K562 (cell line): Measurements from ENCODE around the gene GOLPH3. TPM values are rescaled to one million over a fixed set of nuclear protein-coding genes. Genes with fewer than 3 reads are reported as not detected.

Experiments
- ATAC-seq: fragments of 200-7000 bp; cut with Tn5 transposase; 3 replicates; pipeline ENCODE4 v1.9.1; 2020; ENCODE audit warnings: moderate library complexity
- BruUV-seq: library from RNA; stranded (reverse); fragments of 400-500 nt; replicated peaks from 2 replicates; lab custom pipeline; 2021; lab: Mats Ljungman, UMichigan
- CTCF ChIA-PET: fragments of 300-600 bp; formaldehyde crosslinking; extraction: SDS; loops from one replicate; lab custom pipeline; 2021; ENCODE audit warnings: low intra/inter-chr PET ratio; lab: Yijun Ruan, JAX
- POLR2A ChIA-PET: fragments of 300-600, 350-650 bp; sonication (Branson Sonifier 250); formaldehyde crosslinking; extraction: SDS; loops from one replicate; lab custom pipeline; 2021; ENCODE audit warnings: antibody characterized with exemption, inconsistent platforms; lab: Yijun Ruan, JAX
- DNase-seq, 4 experiments: peaks; one replicate each; pipeline versions ENCODE4 v3.0.0 to v3.0.0-alpha.2; 2011 to 2018; ENCODE audit warnings: low spot score in 3 of 4, mixed read lengths in 3 of 4; ENCODE audit errors: extremely low read depth in 1 of 4
- FAIRE-seq: peaks from 2 replicates; lab custom pipeline; 2011; peaks lifted over from hg19 to GRCh38; lab: Jason Lieb, UNC
- H2AFZ ChIP-seq: 2 replicates; pipeline ENCODE4 v1.6.0; 2011; ENCODE audit warnings: low read depth, low read length, control low read depth, inconsistent platforms
- H3K27ac ChIP-seq: fragments of 200-600 bp; 3 replicates; pipeline ENCODE4 v1.8.0; 2011; ENCODE audit warnings: low read depth, mild to moderate bottlenecking, control low read depth, inconsistent platforms, low read length, moderate library complexity, mixed read lengths; ENCODE audit errors: extremely low read depth
- H3K27me3 ChIP-seq, 2 experiments: fragments of 300-600 bp in 1 of 2; 2 replicates in 1 of 2; 3 replicates in 1 of 2; pipeline versions ENCODE4 v1.6.0 to v1.8.0; 2011; ENCODE audit warnings: inconsistent platforms in 2 of 2, low read length in 2 of 2, mild to moderate bottlenecking in 1 of 2, mixed read lengths in 1 of 2, moderate library complexity in 1 of 2; ENCODE audit not compliant: control insufficient read depth in 2 of 2, insufficient read depth in 2 of 2
- H3K36me3 ChIP-seq: fragments of 300-600 bp; 3 replicates; pipeline ENCODE4 v1.8.0; 2011; ENCODE audit warnings: mild to moderate bottlenecking, low read length, inconsistent platforms; ENCODE audit not compliant: control insufficient read depth, insufficient read depth
- H3K4me1 ChIP-seq, 2 experiments: fragments of 200-600 bp in 1 of 2; replicated peaks in 1 of 2; 2 replicates in 1 of 2; 3 replicates in 1 of 2; pipeline versions ENCODE4 v1.5.1 to v1.8.0; 2011; ENCODE audit warnings: inconsistent platforms in 2 of 2, low read length in 2 of 2, mild to moderate bottlenecking in 1 of 2, mixed read lengths in 1 of 2, moderate library complexity in 1 of 2; ENCODE audit not compliant: control insufficient read depth in 2 of 2, insufficient read depth in 2 of 2
- H3K4me2 ChIP-seq: 2 replicates; pipeline ENCODE4 v1.6.1; 2011; ENCODE audit warnings: low read length, control low read depth, inconsistent platforms, mixed read lengths; ENCODE audit not compliant: insufficient read depth
- H3K4me3 ChIP-seq: fragments of 200-600 bp; sonication (generic), shearing (Covaris generic); 2 replicates; pipeline ENCODE4 v1.5.1; 2016; ENCODE audit warnings: control low read depth, inconsistent platforms
- H3K79me2 ChIP-seq: fragments of 200-600 bp; 3 replicates; pipeline ENCODE4 v1.8.0; 2011; ENCODE audit warnings: low read length, inconsistent platforms; ENCODE audit not compliant: control insufficient read depth, insufficient read depth
- H3K9ac ChIP-seq, 2 experiments: 2 replicates each; pipeline versions ENCODE4 v1.6.0 to v1.6.1; 2011; ENCODE audit warnings: low read depth in 2 of 2, low read length in 2 of 2, control low read depth in 1 of 2, inconsistent platforms in 1 of 2, mild to moderate bottlenecking in 1 of 2, mixed read lengths in 1 of 2; ENCODE audit not compliant: insufficient read depth in 1 of 2
- H3K9me1 ChIP-seq: one replicate; pipeline ENCODE4 v1.6.0; 2011; ENCODE audit warnings: inconsistent platforms, mild to moderate bottlenecking, low read length, moderate library complexity; ENCODE audit not compliant: control insufficient read depth, insufficient read depth
- H3K9me3 ChIP-seq: replicated peaks from 2 replicates; pipeline ENCODE4 v1.5.1; 2011; ENCODE audit warnings: low read depth, low read length, inconsistent platforms; ENCODE audit not compliant: control insufficient read depth, insufficient read depth
- H4K20me1 ChIP-seq: replicated peaks from 2 replicates; pipeline ENCODE4 v1.6.1; 2011; ENCODE audit warnings: low read length, inconsistent platforms, mixed read lengths; ENCODE audit not compliant: control insufficient read depth, insufficient read depth
- CEBPB ChIP-seq: fragments of 450-650 bp; IDR thresholded peaks from 2 replicates; pipeline ENCODE4 v1.6.1; 2016; ENCODE audit warnings: missing genetic modification characterization, missing compliant biosample characterization
- ETV1 ChIP-seq: fragments of 450-650 bp; conservative IDR thresholded peaks from 2 replicates; pipeline ENCODE4 v1.6.1; 2016; ENCODE audit warnings: missing genetic modification characterization, control low read depth, low read depth, missing compliant biosample characterization
- KDM1A ChIP-seq, 2 experiments: fragments of 450-650 bp; IDR thresholded peaks; 2 replicates each; pipeline ENCODE4 v1.6.1; 2016; ENCODE audit warnings: mild to moderate bottlenecking in 2 of 2
- POLR2H ChIP-seq: IDR thresholded peaks from 2 replicates; pipeline ENCODE4 v1.6.1; 2016; ENCODE audit warnings: missing genetic modification characterization, low read depth, mild to moderate bottlenecking, control low read depth, missing compliant biosample characterization, moderate library complexity
- RBM34 ChIP-seq: fragments of 200-400 bp; formaldehyde crosslinking; IDR thresholded peaks from 2 replicates; pipeline ENCODE4 v1.6.1; 2018; ENCODE audit warnings: low read length, borderline replicate concordance; ENCODE audit not compliant: insufficient read depth
- SIX5 ChIP-seq, 2 experiments: IDR thresholded peaks; 2 replicates each; pipeline ENCODE4 v1.6.1; 2011; ENCODE audit warnings: low read length in 2 of 2, borderline replicate concordance in 1 of 2, low read depth in 1 of 2, mild to moderate bottlenecking in 1 of 2, moderate library complexity in 1 of 2; ENCODE audit not compliant: insufficient read depth in 1 of 2
- SMAD3 ChIP-seq: fragments of 450-650 bp; formaldehyde crosslinking; conservative IDR thresholded peaks from 2 replicates; pipeline ENCODE4 v1.4.0; 2020; ENCODE audit warnings: mild to moderate bottlenecking
- SMAD4 ChIP-seq: fragments of 250-450 bp; sonication (Bioruptor Pico); conservative IDR thresholded peaks from 2 replicates; pipeline ENCODE4 v1.8.0; 2021; ENCODE audit warnings: inconsistent platforms, mild to moderate bottlenecking, moderate library complexity
- SNIP1 ChIP-seq: fragments of 450-650 bp; IDR thresholded peaks from 2 replicates; pipeline ENCODE4 v1.7.1; 2017; ENCODE audit warnings: low read depth, mild to moderate bottlenecking
- TBL1XR1 ChIP-seq, 2 experiments: IDR thresholded peaks; 2 replicates each; pipeline ENCODE4 v1.6.1; 2012; ENCODE audit warnings: improper control_type of control experiment in 2 of 2, low read length in 2 of 2, mild to moderate bottlenecking in 1 of 2
- ZKSCAN8 ChIP-seq: fragments of 200-800 bp; sonication (Bioruptor generic); IDR thresholded peaks from 2 replicates; pipeline ENCODE4 v1.6.1; 2016; ENCODE audit warnings: missing genetic modification characterization, missing compliant biosample characterization
- ZNF212 ChIP-seq: fragments of 450-650 bp; formaldehyde crosslinking; IDR thresholded peaks from 2 replicates; pipeline ENCODE4 v1.4.0; 2020; ENCODE audit warnings: mild to moderate bottlenecking
- ZNF354B ChIP-seq: fragments of 250-450 bp; sonication (Bioruptor Pico); IDR thresholded peaks from 2 replicates; pipeline ENCODE4 v1.4.0; 2020
- ZNF79 ChIP-seq: fragments of 250-450 bp; sonication (Bioruptor Pico); IDR thresholded peaks from 2 replicates; pipeline ENCODE4 v1.4.0; 2020; ENCODE audit warnings: low read depth, mild to moderate bottlenecking, moderate library complexity
- WGBS: fragments of 100-300 bp; shearing (Covaris generic); methylation state at CpG from one replicate; pipeline ENCODE4 v1.1.6; 2016; ENCODE audit warnings: low coverage, mixed read lengths; ENCODE audit not compliant: insufficient coverage; ENCODE audit errors: missing lambda C conversion rate; 5-methylcytosine and 5-hydroxymethylcytosine counted together
- in situ Hi-C: fragments of 300-500 bp; cut with MboI; formaldehyde crosslinking; loops from 4 replicates; pipeline ENCODE4 v1.15.0; 2018; ENCODE audit warnings: inconsistent platforms, mixed read lengths
- intact Hi-C: fragments of 100-400 bp; cut with micrococcal nuclease; formaldehyde crosslinking; loops from 2 replicates; pipeline ENCODE4 v1.14.2; 2022
- polyA plus RNA-seq, 8 experiments: library from polyadenylated mRNA; depleted of rRNA in 4 of 8; stranded (reverse) in 5 of 8; unstranded in 3 of 8; fragments of >200 nt; fragmentation: Nextera tagmentation in 2 of 8; fragmentation: Illumina TruSeq in 1 of 8; extraction: Ambion mirVana in 2 of 8; extraction: Trizol in 1 of 8; gene quantifications; 2 replicates each; pipeline versions ENCODE4 v1.2.1 to v1.2.3, GENCODE V29; 2011 to 2014; ENCODE audit warnings: inconsistent platforms in 1 of 8, missing spikeins in 1 of 8
- total RNA-seq, 7 experiments: library from RNA; depleted of rRNA in 6 of 7; stranded (reverse); fragments of >200 nt in 6 of 7; fragmentation: Illumina TruSeq in 2 of 7; extraction: Trizol in 2 of 7; gene quantifications; 2 replicates each; pipeline versions ENCODE4 v1.2.1 to v1.2.3, GENCODE V29; 2011 to 2021; ENCODE audit warnings: low replicate concordance in 1 of 7
- TF ChIP-seq, protein P1 (sequence below), 2 experiments: fragments of 450-650 bp in 1 of 2; sonication (generic) in 1 of 2; formaldehyde crosslinking in 1 of 2; IDR thresholded peaks in 1 of 2; conservative IDR thresholded peaks in 1 of 2; 2 replicates each; pipeline versions ENCODE4 v1.6.1 to v1.8.1; 2016 to 2023; ENCODE audit warnings: mild to moderate bottlenecking in 2 of 2, moderate library complexity in 2 of 2, inconsistent platforms in 1 of 2, missing genetic modification reagents in 1 of 2
- TF ChIP-seq, protein P2 (sequence below), 2 experiments: fragments of 450-650 bp; IDR thresholded peaks; 2 replicates each; pipeline ENCODE4 v1.6.1; 2018; ENCODE audit warnings: mild to moderate bottlenecking in 2 of 2, low read depth in 1 of 2; ENCODE audit not compliant: partially characterized antibody in 2 of 2

GOLPH3 gene
- total and polyA plus RNA-seq, 9 of the 15 experiments (the other 6 are each of a cell fraction or from before 2014, with no cell fraction given) = 18.8 to 94.6 (median 55.1) TPM

DNA sequence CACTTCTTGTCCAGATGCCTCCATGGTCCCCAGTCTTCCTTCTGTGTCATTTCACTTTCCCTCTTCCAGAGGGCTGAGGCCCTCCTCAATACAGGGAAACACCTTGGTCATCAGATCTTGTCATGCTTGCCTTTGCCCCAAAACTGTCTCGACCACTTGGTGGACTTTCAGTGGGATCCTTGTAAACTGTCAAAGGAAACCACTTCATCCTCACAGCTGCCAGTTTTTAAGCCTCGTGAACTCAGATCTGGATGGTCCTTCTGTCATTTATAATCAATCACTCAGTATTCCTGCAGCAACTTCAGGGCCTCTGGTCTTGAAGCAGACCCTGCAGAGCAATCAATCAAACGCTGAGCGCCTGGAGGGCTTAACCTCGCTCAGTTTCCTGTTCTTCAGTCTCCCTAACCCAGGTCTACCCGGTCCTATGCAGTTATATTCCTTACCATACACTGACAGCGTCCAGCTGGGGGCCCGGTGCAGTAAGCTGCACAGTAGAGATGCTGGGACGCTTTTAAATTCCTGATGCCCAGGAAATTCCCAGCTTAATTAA lies 74.6 kb downstream of the GOLPH3 start (continued):
- no peak for TF ChIP-seq ETV1 (tag)
- TF ChIP-seq, protein P1, sequence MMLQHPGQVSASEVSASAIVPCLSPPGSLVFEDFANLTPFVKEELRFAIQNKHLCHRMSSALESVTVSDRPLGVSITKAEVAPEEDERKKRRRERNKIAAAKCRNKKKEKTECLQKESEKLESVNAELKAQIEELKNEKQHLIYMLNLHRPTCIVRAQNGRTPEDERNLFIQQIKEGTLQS (IDR thresholded peaks at IDR 0.05) = no peak
- TF ChIP-seq, protein P1 (CRISPR knock-in tag; conservative IDR thresholded peaks at IDR 0.05) = no peak
- TF ChIP-seq, protein P2, sequence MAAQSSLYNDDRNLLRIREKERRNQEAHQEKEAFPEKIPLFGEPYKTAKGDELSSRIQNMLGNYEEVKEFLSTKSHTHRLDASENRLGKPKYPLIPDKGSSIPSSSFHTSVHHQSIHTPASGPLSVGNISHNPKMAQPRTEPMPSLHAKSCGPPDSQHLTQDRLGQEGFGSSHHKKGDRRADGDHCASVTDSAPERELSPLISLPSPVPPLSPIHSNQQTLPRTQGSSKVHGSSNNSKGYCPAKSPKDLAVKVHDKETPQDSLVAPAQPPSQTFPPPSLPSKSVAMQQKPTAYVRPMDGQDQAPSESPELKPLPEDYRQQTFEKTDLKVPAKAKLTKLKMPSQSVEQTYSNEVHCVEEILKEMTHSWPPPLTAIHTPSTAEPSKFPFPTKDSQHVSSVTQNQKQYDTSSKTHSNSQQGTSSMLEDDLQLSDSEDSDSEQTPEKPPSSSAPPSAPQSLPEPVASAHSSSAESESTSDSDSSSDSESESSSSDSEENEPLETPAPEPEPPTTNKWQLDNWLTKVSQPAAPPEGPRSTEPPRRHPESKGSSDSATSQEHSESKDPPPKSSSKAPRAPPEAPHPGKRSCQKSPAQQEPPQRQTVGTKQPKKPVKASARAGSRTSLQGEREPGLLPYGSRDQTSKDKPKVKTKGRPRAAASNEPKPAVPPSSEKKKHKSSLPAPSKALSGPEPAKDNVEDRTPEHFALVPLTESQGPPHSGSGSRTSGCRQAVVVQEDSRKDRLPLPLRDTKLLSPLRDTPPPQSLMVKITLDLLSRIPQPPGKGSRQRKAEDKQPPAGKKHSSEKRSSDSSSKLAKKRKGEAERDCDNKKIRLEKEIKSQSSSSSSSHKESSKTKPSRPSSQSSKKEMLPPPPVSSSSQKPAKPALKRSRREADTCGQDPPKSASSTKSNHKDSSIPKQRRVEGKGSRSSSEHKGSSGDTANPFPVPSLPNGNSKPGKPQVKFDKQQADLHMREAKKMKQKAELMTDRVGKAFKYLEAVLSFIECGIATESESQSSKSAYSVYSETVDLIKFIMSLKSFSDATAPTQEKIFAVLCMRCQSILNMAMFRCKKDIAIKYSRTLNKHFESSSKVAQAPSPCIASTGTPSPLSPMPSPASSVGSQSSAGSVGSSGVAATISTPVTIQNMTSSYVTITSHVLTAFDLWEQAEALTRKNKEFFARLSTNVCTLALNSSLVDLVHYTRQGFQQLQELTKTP (IDR thresholded peaks at IDR 0.05; ENCODE audit: low read depth in 1 of 2, partially characterized antibody in 2 of 2) = no peak

DNA sequence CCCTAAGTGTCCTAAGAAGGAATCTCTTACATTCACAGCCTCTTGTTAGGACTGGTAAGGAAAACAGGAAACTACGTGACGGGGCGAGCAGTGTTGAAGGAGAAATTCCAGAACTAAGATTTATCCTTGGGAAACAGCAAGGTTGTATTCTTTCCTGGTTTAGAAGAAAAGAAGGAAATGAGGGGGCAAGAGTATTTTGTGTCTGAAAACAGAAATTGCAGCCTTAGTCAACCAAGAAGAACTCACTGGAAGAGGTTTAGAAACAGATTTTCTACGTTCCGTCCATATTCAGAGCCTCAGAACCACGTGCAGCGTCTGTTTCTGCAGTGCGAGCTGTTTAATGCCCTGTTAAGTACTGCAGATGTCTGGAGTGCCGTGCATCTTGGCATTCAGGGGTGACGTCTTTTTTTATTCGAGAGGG lies 75.2 kb downstream of the GOLPH3 start:
- DNase-seq (no peak), FAIRE-seq (no peak), ATAC-seq (no peak)
- H3K9me3 ChIP-seq = no peaks in the 10 kb centered on the region
- no peak overlapping the region for H2AFZ ChIP-seq
- no peaks in the 10 kb centered on the region for H4K20me1 ChIP-seq
- no peaks in the 10 kb centered on the region for H3K79me2 ChIP-seq
- H3K4me1 ChIP-seq = no peaks in the 10 kb centered on the region
- no peak overlapping the region for H3K4me2 ChIP-seq
- WGBS = 94% methylated on average over 11 of the region's 11 CpGs
- intact Hi-C loops (loop anchor here (10.0 kb wide), 1 partner anchor 516 kb away; no protein-coding TSS in a partner anchor), in situ Hi-C loops (loop anchor here (10.0 kb wide), 1 partner anchor 514 kb away; no protein-coding TSS in a partner anchor)
- peaks cover 44% of the 10 kb centered on the region for H3K36me3 ChIP-seq
- no peak overlapping the region for H3K27ac ChIP-seq
- no peaks in the 10 kb centered on the region for H3K9me1 ChIP-seq
- no peaks in the 10 kb centered on the region for H3K27me3 ChIP-seq
- H3K9ac ChIP-seq = no peak overlapping the region
- H3K4me3 ChIP-seq = no peak overlapping the region
- no TSS peak for BruUV-seq
- CTCF ChIA-PET = no interaction called here
- POLR2A ChIA-PET = interaction anchor here (0.9 kb wide), 1 partner anchor 552 kb away, joined by 3 read pairs; no protein-coding TSS in a partner anchor
- TF ChIP-seq TBL1XR1 (IDR thresholded peaks at IDR 0.05; ENCODE audit: low read length in 2 of 2) = no peak
- no peak for TF ChIP-seq SIX5 (IDR thresholded peaks at IDR 0.05; ENCODE audit: borderline replicate concordance in 1 of 2, insufficient read depth in 1 of 2, low read depth in 1 of 2, low read length in 2 of 2)
- no peak for TF ChIP-seq ZNF79 (CRISPR knock-in tag)
- no peak for TF ChIP-seq SMAD4 (CRISPR knock-in tag)
- TF ChIP-seq KDM1A (IDR thresholded peaks at IDR 0.05) = no peak
- no peak for TF ChIP-seq ZKSCAN8 (CRISPR knock-in tag)
- TF ChIP-seq RBM34 = no peak
- TF ChIP-seq ETV1 (tag) = no peak
- TF ChIP-seq SMAD3 (CRISPR knock-in tag) = no peak
- no peak for TF ChIP-seq ZNF212
- TF ChIP-seq ZNF354B = no peak
- TF ChIP-seq POLR2H = no peak
- no peak for TF ChIP-seq SNIP1
- TF ChIP-seq CEBPB (tag) = no peak
